NCI-H345 treated with DMSO at 0.1 percent for 48 hours (cell line): ENCODE measurements around the gene APBB2.

Source experiments
- DNase-seq: peaks from one replicate; lab custom pipeline; 2025; ENCODE audit not compliant: unreplicated experiment; lab: John Stamatoyannopoulos, UW

Gene APBB2

DNA sequence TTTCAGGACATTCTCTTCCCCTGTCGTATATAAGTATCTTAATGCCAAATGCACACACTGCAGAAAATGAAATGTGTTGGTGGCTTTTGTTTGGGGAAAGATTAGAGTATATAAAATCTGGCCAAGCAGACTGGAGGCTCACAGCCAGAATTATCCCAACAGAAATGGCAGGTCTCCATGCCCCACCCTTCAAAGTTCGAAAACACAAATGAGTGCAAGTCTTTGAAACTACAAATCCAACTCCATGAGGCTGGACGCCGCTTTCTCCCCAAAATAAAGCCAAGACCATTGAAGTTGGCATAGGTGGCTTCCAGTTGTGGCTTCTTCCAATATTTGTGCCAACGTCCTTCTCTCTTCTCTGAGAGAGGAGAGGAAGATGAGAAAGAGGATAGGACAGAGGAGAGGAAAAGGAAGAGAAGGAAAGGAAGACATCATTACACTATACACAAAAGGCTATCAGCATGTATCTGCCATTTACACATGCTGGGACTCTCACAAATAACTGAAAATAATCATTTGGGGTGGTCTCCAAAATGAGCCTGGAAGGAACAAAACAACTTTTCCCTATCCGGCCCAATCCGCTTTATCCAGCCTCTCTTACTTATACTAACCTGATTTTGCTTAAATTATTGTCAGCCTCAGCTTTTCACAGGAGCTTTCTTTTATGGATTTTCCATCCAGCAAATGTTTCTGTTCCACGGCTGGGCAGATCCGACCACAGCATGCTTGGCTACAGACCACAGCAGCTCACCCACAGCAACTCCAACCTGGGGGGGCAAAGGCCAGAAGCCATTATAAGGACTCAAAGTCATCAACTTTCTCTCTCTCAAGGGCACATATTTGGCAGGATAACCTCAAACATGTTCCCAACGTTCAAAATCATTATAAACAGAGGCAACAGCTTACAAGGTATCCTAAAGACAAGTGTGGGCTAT is 71.7 kb downstream of the APBB2 start:
- no peak for DNase-seq

DNA sequence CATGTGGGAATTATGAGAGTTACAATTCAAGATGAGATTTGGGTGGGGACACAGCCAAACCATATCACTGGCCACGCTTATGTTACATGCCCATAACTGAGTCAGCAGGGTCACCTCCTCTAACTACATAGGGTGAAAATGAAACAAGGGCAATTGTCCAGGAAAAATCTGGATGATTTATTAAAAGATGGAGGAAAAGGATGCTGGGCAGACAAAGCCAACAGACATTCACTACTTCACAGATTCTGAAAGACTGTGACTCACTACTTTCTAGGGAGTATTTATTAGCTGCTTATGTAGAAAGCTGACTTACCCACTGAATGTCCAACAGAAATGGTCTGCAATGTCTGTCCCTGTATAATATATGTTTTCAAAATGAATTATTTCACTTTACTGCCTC is 72.4 kb downstream of the APBB2 start:
- DNase-seq = no peak

DNA sequence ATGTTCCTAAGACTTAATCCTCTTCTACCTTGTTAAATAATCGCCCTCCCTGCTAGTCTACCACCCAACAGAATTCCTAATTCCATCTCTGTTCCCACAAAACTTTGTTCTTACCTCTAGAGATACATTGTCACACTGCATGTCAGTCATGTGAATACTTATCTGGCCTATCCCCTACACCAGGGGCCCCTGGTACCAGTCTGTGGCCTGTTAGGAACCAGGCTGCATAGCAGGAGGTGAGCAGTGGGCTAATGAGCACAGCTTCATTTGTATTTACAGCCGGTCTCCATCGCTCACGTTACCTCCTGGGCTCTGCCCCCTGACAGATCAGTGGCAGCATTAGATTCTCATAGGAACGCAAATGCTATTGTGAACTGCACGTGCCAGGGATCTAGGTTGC is 73.9 kb downstream of the APBB2 start:
- DNase-seq = no peak

DNA sequence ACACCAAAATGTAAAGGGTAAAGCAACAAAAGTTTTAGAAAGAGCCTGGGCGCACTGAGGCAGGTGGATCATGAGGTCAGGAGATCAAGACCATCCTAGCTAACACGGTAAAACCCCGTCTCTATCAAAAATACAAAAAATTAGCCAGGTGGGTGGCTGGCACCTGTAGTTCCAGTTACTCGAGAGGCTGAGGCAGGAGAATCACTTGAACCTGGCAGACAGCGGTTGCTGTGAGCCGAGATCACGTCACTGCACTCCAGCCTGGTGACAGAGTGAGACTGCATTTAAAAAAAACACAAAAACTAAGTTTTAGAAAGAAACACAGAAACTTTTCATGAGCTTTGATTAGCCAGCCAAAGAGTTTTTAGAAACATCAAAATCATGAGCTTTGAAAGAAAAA is 76.5 kb downstream of the APBB2 start:
- DNase-seq = no peak

DNA sequence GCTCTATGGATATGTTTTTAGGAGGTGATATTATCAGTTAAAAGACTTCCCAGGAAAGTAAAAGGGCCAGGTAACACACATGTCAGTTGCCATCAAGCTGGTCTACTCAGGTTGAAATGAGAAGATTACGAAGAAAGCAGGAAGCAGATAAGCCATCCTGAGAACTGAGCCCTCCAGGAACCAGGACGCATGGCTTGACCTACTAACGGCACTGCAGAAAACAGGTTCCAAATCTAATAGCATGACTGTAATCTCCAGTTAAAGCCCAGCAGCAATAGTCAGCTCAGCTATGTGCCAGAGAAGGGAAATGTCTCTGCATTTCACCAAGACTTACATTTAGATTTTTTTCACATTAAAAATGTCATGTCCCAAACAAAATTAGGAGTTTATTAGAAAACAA is 77.9 kb downstream of the APBB2 start:
- DNase-seq = no peak

DNA sequence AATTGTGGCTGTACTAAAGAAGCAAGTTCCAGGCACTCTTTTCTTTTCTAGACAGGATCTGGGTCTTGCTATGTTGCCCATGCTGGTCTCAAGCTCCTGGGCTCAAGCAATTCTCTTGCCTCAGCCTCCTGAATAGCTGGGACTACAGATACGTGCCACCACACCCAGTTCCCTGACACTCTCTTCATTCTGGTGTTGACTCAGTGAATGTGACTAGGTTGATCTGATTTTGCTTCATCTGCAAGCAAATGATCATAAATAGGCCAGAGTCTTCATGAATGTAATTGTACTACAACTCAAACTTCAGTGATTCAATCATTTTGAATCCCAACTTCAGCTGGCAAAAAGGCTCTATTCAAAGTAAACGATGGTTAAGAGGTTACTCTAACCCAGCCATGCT is 78.5 kb downstream of the APBB2 start:
- DNase-seq = no peak

DNA sequence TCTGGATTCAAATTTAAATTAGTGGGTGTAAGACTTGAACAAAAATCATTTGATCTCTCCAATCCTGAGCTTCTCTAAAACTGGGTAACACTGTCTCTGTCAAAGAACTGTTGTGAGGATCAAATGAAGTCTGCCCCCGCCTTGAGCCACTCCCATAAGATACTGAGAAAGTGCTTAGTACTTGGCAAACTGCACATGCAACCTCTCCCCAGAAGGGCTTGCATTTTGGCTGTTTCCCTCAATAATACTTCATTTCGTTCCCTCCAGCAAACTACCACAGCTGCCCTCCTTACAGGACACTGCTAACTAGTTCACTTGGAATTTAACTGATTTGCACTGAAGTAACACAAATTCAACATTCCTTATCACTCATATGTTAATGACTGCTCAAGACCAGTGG is 79.8 kb downstream of the APBB2 start:
- no peak for DNase-seq

DNA sequence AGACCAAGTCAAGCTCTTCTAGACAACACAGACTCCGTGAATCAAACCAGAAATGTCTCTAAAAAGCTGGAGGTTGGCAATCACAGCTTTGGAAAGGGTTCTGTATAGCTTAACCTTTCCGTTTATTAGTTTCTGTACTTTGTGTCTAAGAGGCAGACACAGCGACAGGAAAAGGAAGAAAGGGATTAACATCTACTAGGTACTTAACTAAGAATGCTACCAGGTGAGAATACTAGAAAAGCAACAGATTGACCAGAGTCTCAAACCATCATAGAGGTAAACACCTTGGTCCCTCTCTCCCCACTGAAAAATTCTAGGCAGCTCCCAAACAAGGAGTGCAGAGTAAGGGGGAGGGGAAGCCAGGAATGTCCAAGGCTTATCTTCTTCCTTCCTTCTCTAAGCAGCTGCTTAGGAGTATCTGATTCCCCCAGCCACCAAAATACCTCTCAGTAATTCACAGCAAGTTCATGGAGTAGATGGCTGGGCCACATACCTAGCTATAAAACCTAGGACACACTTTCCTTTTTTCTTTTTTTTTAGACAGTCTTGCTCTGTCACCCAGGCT is 80.8 kb downstream of the APBB2 start:
- DNase-seq = no peak

DNA sequence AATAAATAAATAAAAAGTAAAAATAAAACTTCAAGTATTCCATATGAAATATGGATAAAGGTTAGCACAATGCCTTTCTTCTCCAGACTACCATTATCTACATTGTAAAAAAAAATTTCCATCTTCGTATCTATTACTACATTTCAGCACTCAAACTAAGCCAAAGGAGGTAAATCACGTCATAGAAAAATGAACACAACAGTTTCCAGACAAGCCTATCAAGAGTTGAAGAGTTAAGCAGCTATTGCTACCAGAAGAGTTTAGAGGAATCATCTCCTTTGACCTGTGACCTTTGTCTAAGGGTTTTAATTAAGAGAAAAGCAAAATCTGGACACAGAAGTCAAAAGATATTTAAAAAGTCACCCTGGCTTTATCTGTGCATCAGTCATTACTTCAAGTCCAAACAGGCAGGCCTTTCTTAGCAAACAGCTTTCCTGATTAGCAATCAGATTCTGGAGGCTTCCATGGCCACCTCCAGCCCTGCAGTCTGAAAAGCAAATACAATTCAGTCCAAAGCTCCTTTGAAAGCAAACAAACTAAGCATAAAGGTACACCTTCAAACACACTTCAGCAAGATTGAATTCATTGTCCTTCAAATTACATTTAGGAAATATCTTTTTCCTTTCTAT is 82.2 kb downstream of the APBB2 start:
- no peak for DNase-seq

DNA sequence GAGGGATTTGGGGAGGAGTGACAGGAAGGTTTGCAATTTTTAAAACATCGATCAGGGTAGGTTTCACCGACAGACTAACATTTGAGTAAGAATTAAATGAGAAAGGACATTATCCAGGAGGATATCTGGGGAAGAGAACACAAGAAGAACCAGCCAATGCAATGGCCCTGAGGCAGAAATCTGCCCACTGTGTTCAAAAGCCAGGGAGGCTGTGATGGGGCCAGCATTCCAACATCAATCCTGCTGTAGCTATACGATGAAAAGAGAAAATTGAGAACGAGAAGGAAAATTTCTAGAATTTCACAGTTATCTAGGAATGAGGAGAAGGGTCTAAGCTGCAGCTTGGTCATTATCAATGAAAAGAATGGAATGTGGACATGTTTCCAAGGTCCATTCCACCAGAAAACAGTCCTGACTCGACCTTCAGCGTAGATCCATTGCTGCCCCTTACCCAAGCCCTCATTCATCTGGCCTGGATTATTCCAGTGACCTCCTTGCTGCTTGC is 84.4 kb downstream of the APBB2 start:
- DNase-seq = no peak

DNA sequence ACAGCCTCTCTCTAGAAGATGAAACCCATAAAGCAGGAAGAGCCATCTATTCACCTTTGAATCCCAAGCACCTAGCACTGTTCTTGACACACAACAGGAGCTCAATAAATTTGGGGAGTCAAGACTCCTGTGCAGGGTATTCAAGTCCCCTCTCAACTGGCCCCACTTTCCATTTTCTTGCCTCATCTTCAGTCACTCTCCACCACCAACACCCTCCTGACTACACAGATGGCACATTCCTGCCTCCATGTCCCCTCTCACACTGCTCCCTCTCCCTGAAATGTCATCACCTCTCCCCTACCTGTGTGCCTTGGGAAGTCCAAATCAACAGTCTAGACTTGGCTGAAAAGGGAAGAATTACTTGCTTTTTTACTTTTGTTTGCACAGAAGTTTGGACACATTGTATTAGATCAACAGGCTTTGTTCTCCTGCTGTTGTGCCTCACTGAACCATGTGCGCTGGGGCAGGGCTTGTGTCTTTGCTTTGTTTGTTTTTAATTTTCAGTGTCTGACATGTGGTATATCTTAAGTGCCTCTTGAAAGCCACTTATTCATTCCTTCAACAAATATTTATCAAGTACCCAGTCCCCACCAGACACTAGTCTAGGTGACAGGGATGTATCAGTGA is 85.1 kb downstream of the APBB2 start:
- DNase-seq = no peak

DNA sequence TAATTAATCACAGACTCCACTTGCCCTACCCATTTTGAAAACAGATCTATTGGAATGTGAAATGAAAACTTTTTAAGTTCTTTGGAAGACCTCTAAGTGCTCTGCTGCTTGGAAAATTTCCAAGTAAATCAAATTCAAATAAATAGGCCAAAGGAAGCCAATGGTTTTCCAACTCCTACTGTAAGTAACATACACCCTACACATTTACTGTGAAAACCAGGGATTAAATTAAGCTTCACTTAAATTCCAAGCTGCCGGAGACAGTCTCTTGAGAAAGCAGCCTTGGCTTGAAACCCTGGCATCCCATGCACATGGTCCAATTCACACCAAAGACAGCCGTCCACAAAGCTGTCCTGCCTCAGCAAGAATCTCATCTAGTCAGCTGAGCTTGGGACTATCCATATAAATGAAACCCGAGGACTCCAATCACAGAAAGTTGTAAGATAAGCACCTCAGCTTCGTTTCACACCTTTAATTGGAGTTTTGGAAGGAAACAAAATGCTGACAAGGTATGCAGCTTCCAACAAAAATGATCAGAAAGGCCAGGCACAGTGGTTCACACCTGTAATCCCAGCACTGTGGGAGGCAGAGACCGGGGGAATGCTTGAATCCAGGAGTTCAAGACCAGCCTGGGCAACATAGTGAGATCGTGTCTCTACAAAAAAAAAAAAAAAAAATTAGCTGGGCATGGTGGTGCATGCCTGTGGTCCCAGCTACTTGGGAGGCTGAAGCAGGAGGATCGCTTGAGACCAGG is 88.6 kb downstream of the APBB2 start:
- DNase-seq = no peak

DNA sequence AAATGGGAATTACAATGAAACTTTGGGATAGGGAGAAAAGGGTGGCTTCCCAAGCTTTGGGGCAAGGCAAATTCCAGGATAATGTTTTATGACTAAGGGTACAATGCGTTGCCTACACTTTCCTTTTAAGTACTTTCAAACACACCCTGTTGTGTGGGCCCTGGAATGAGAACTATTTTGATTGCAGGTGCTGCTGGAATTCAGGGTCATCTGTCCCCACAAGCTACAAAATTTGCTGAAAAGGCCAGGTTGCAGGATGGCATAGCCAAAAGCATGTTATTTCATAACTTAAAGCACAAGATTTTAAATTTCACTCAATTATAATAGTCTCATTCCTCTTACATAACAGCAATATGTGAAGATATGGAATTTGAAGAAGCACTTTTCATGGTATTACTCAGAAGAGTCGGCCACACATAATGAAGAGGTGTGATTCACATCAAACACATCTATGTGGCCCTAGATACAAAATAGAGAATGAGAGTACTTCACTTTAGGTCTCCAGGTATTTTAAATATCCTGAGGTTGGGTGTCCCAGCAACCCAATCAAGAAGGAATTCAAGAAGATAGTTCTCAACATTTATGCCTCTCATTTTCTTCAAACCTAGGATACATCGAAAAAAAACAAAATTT is 89.3 kb downstream of the APBB2 start:
- no peak for DNase-seq

DNA sequence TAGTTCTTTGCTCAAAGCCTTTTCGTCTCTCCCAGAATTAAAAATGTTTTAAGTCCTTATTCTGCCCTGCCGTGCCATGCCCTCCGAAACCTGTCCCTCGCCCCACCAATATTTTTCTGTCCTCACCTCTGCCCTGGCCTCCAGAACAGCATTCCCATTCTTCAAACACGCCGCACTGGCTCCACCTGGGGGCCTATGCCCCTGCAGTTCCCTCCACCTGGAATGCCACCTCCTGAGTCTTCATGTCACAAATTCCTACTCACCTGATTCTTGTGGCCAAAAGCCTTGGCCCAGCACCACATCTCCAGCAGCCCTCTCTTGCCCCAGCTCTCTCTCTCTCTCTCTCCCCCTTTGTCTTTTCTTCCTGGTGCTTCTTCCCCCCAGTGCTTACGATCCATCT is 91.6 kb downstream of the APBB2 start:
- no peak for DNase-seq

DNA sequence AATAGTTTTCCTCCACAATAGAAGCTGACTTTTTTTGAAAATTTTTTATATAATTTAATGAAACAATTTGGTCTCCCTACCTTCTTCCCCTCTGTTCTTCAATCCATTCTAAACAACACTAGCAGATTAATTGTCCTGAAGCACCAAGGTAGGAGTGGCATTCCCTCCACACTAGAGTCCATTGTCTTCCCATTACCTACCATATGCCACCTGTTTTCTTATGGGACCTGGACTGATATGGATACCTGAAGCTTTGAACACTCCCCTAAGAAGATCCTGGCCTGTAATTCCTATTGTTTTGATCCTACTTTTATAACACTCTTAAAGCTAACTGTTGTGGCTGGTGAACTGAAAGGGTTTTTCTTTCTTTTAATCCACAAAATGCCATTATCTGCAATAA is 92.0 kb downstream of the APBB2 start:
- DNase-seq = no peak

DNA sequence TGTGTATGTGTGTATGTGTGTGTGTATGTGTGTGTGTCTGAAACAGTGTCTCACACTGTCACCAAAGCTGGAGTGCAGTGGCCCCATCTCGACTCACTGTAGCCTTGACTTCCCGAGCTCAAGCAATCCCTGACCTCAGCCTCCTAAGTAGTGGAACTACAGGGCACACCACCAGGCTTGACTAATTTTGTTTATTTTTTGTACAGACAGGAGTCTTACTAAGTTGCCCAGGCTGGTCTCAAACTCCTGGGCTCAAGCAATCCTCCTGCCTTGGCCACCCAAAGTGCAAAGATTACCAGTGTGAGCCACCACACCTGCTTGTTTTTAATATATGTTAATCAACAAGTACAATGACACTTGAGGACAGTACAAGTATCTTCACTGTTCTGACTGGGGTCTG is 92.4 kb downstream of the APBB2 start:
- DNase-seq = no peak

DNA sequence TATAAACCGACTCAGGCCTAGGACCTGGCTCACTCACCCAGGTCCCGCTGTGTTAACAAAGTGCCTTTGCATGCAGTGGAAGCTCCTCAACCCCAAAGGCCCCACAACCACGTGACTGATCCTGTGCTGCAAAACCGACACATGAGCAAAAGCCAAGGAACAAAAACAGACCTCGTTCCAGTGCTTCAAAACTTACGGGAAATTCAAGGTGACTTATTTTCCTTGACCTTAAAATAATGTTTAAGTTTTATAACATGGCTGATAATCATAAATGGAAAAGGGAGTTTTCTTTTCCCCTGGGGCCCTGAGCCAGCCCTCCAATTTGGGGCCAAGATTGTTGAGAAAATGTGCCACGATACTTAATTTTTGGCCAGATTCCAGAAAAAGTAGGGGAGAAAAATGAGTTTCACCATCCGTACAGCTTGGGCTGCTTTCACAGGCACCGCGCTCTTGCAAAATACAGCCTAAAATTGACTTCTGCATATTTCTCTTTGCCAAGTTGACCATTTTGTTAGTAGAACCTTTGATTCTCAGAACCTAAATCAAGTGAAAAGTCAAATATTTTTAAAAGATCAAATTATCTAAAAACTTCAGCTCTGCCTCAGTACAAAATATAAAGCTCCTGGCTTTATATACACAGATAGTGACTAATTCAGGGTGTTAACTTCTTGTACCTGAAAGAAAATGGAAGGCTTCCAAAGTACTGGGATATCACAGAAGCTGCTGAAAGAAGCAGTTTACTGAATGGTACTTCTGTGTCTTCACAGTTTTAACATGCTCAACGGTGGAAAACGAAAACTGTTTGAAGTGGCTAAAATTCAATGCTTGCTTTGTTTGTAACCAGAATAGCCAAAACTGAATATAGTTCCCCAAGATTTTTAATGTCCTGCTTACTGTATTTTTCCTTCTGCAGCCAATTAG is 93.8 kb downstream of the APBB2 start:
- no peak for DNase-seq

DNA sequence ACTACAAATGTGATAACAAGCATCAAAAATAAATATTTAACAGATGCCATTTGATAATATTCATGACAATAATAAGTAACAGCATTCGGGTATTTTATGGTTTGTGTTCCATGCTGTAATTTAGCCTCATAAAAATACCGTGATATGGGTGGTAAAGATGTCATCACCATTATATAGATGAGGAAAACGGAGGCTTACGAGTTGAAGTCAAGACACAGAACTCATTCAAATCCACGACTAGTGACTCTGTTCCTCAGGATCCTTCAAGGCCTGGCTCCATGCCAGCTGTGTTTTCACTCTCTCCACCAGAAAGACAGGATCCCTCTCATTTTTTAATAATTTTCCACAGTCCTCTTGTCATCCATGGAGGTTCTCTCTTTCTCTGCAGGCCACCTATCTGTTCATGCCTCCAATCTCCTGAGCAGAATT is 94.5 kb downstream of the APBB2 start:
- no peak for DNase-seq

DNA sequence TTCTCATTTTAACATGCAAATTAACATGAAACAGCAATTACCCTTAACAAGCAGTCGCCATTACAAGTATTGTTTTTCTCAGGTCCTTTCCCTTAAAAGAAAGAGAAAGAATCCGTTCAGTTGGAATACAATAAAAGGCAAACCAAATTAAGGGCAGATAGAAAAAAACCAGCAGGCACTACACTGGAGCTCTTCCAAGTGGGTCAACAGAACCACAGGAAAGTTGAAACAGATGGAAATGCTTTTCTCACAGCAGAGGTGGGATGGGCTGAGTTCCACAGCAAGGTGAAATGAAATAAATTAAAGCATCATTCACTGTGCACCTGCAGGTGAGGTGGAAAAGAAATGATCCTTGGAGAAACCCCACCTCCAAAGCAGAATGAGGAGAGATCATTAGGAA is 102.6 kb downstream of the APBB2 start:
- DNase-seq = no peak
